ENCODE measurements around the gene PPP2R5B.

DNA sequence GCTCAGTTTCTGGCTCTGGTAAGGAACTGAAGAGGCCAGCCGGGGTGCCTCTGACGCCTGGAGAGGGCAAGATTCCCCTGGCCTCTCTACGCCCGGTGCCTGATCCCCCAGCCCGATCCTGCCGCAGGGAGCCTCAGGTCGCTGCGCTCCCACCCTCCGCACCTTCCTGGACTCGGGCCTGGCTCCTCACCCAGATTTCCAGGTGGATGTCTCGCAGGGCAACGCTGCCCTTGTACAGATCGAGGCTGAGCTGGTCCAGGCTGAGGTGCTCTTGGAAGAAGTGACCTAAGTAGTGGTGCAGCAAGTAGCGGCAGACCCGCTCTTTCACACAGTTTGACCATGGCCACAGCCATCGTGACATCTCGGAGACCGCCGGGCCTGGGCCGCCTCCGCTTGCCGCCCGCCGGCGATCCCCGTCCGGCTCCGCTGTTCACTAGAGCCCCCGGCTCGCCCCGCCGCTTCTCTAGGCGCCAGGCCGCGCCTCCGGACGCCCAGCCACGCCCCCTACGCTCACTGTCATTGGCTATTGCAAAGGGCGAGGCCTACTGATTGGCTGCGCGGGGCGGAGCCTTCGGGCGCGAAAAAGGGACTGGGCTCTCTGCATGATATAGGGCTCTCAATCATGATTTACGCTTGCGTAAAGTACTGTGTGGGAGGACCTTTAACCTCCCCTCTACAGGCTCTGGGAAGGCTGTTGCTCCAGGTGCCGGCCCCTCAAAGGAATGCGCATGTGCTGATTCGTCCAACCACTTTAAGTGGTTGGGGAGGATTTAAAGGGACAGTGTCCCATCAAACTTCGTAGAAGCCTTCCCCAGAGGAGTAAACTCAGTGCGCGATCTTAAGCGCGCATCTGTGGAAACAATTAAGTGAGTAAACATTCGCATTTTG lies 7.5 kb upstream of the PPP2R5B start, which contains the start of gene ATG2A:
- TF ChIP-seq, protein P1, sequence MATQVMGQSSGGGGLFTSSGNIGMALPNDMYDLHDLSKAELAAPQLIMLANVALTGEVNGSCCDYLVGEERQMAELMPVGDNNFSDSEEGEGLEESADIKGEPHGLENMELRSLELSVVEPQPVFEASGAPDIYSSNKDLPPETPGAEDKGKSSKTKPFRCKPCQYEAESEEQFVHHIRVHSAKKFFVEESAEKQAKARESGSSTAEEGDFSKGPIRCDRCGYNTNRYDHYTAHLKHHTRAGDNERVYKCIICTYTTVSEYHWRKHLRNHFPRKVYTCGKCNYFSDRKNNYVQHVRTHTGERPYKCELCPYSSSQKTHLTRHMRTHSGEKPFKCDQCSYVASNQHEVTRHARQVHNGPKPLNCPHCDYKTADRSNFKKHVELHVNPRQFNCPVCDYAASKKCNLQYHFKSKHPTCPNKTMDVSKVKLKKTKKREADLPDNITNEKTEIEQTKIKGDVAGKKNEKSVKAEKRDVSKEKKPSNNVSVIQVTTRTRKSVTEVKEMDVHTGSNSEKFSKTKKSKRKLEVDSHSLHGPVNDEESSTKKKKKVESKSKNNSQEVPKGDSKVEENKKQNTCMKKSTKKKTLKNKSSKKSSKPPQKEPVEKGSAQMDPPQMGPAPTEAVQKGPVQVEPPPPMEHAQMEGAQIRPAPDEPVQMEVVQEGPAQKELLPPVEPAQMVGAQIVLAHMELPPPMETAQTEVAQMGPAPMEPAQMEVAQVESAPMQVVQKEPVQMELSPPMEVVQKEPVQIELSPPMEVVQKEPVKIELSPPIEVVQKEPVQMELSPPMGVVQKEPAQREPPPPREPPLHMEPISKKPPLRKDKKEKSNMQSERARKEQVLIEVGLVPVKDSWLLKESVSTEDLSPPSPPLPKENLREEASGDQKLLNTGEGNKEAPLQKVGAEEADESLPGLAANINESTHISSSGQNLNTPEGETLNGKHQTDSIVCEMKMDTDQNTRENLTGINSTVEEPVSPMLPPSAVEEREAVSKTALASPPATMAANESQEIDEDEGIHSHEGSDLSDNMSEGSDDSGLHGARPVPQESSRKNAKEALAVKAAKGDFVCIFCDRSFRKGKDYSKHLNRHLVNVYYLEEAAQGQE (tag by site-specific recombination; IDR thresholded peaks at IDR 0.05) = peak; percentile 56; the same call in 1 of the 2 replicates
- no peak for TF ChIP-seq ZNF423 (tag by site-specific recombination; IDR thresholded peaks at IDR 0.05)
- TF ChIP-seq, protein P2, sequence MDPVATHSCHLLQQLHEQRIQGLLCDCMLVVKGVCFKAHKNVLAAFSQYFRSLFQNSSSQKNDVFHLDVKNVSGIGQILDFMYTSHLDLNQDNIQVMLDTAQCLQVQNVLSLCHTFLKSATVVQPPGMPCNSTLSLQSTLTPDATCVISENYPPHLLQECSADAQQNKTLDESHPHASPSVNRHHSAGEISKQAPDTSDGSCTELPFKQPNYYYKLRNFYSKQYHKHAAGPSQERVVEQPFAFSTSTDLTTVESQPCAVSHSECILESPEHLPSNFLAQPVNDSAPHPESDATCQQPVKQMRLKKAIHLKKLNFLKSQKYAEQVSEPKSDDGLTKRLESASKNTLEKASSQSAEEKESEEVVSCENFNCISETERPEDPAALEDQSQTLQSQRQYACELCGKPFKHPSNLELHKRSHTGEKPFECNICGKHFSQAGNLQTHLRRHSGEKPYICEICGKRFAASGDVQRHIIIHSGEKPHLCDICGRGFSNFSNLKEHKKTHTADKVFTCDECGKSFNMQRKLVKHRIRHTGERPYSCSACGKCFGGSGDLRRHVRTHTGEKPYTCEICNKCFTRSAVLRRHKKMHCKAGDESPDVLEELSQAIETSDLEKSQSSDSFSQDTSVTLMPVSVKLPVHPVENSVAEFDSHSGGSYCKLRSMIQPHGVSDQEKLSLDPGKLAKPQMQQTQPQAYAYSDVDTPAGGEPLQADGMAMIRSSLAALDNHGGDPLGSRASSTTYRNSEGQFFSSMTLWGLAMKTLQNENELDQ (tag by site-specific recombination; IDR thresholded peaks at IDR 0.05; ENCODE audit: low read depth) = no peak
- TF ChIP-seq, protein P3, sequence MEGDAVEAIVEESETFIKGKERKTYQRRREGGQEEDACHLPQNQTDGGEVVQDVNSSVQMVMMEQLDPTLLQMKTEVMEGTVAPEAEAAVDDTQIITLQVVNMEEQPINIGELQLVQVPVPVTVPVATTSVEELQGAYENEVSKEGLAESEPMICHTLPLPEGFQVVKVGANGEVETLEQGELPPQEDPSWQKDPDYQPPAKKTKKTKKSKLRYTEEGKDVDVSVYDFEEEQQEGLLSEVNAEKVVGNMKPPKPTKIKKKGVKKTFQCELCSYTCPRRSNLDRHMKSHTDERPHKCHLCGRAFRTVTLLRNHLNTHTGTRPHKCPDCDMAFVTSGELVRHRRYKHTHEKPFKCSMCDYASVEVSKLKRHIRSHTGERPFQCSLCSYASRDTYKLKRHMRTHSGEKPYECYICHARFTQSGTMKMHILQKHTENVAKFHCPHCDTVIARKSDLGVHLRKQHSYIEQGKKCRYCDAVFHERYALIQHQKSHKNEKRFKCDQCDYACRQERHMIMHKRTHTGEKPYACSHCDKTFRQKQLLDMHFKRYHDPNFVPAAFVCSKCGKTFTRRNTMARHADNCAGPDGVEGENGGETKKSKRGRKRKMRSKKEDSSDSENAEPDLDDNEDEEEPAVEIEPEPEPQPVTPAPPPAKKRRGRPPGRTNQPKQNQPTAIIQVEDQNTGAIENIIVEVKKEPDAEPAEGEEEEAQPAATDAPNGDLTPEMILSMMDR (tag by site-specific recombination; IDR thresholded peaks at IDR 0.05) = peak; percentile 14; the same call in 1 of the 2 replicates
- no peak for TF ChIP-seq YY2 (tag by site-specific recombination; IDR thresholded peaks at IDR 0.05)

All from HEK293 (cell line).